HG03378 (cell line): ENCODE data around the gene FANCD2OS.
"Not testable (repeated sequence)": the region's sequence is repeated elsewhere in the genome, so short reads cannot be mapped to it uniquely, and the experiment has no call there.

Experiments
- ATAC-seq: cut with Tn5 transposase; IDR thresholded peaks from one replicate; pipeline ENCODE4 v1.9.1; 2021; ENCODE audit warnings: mild to moderate bottlenecking, moderate library complexity; ENCODE audit not compliant: unreplicated experiment

The FANCD2OS gene, protein sequence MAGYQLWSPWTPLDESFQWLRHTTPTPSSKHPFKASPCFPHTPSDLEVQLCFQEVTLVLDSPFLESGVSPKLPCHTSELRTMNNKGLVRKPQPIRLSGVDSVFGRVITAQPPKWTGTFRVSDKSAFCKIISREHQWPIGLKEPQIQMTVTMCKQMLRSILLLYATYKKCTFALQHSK

DNA sequence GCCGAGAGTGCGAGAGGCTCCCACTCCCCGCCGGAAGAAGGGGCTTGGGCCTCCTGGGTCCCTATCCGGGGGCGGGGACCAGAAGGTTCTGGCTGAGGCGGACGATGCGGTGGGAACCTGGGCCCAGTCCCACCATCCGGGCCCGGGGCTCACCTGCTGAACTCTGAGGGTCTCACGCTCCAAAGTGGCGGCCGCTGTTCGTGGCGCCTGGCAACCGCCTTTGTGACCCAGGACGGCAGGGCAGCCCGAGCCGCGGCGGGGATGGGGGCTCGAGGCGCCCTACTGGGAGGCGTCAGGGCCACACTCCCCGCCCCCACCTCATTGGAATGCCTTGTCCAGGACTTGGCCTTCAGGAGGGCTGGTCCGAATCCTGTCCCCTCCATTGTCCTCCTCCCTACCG is at the start of gene FANCD2OS:
TSS of gene FANCD2OS (minus strand) at position 165 of the 400 bp plus-strand sequence. CDS start 3,481 bp downstream, outside the sequence.
- ATAC-seq, result no peak

DNA sequence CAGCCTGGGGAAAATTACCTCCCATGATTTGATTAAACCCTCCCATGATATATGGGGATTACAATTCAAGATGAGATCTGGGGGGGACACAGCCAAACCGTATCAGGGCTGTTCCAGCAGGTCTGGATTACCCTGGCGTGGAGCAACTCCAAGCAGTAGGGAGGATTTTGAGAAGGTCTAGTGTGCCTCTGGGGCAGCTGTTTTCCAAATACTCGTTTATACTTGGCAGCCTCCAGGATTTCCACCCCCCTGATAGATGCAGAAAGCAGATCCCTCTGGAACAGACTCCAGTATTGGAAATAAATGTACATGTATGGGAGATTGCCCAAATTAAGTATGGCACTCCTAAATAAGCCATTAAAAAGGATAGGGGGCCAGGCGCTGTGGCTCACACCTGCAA is 49.0 kb upstream of the FANCD2OS start:
- ATAC-seq, result no peak

DNA sequence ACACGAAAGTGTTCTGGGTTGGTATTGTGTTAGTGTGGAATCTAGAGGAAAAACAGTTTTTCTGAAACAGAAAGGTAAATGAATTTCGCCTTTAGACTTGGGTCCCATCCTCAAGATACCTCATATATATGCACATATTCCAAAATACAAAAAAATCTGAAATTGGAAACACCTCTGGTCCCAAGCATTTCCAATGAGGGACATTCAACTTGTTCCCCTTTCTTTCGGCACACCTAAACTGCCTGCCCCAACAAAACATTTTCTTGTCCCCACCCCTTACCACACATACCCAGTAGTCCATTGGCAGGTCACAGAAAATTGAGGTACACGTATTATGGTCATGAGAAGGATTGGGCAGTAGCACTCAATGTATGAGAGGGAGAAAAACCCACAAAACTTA is 47.6 kb upstream of the FANCD2OS start:
- no peak for ATAC-seq

DNA sequence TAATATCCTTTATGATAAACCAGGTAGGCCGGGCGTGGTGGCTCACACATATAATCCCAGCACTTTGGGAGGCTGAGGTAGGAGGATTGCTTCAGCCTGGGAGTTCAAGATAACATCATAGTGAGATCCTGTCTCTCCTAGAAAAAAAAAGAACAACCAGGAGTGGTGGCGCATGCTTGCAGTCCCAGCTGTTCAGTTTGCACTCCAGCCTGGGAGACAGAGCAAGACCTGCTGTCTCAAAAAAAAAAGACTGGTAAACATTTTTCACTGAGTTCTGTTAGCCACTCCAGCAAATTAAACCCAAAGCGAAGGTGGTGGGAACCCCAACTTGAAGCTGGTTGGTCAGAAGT is 47.0 kb upstream of the FANCD2OS start:
- ATAC-seq, result no peak

DNA sequence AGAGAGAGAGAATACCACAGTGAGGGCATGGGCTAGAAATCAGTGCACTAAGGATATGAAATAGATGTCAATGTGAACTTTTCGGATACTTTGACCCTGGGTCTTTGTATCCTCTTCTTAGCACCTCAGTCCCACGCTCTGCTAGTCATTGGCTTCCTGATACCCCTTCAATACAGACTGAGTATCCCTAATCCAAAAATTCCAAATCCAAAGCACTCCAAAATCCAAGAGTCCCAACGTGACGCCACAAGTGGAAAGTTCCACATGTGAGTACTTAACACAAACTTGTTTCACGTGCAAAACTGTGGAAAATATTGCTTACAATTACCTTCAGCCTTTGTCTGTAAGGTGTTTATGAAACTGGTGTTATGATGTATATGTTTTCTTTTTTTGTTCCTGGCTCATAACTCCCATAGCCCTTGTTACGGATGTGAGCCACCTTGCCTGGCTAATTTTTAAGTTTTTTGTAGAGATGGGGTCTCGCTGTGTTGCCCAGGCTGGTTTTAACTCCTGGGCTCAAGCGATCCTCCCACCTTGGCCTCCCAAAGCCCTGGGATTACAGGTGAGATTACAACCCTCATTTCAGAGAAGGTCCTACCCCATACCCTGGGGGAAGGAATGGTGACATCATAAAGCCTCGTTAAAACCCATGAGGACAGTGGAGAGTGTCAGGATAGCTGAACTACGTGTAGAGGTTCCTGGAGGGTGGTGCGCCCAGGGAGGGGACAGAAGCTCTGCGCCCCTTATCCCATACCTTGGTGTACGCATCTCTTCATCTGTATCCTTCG is 46.5 kb upstream of the FANCD2OS start:
- ATAC-seq, result no peak

DNA sequence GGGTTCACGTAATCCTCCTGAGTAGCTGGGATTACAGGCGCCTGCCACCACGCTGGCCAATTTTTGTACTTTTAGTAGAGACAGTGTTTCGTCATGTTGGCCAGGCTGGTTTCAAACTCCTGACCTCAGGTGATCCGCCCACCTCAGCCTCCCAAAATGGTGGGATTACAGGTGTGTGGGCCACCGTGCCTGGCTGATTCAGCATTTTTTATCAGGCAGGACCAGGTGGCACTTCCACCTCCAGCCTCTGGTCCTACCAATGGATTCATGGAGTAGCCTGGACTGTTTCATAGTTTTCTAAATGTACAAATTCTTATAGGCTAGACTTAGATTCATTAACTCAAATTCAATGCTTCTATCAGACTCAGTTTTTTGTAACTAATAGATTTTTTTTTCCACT is 42.9 kb upstream of the FANCD2OS start:
- no peak for ATAC-seq

DNA sequence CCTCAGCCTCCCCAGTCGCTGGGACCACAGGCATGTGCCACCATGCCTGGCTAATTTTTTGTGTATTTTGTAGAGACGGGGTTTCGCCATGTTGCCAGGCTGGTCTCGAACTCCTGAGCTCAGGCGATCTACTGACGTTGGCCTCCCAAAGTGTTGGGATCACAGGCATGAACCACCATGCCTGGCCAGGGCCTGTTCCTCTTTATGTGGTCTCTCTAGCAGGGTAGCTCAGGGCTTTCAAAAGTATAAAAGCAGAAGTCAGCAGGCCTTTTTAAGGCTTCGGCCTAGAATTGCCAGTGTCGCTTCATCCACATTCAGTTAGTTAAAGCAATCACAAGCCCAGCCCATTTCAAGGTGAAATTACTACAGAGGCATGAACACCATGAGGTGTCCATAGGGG is 41.2 kb upstream of the FANCD2OS start:
- ATAC-seq, result no peak

DNA sequence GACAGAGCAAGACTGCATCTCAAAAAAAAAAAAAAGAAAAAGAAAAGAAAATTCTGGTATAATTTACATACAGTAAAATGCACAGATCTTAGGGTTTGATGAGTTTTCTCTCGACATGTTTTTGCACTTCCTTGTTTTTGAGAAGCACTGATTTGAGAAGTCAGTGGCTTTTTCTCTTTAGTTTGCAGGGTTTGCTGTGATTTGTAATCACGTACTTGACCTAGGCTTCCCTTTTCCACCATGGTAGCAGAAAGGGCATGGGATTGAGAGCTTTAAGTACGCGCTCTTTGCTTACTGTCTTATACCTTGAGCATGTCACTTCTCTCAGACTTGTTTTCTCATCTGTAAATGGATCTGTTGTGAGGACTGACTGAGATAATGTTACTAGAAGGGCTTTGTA is 37.6 kb upstream of the FANCD2OS start:
- no peak for ATAC-seq

DNA sequence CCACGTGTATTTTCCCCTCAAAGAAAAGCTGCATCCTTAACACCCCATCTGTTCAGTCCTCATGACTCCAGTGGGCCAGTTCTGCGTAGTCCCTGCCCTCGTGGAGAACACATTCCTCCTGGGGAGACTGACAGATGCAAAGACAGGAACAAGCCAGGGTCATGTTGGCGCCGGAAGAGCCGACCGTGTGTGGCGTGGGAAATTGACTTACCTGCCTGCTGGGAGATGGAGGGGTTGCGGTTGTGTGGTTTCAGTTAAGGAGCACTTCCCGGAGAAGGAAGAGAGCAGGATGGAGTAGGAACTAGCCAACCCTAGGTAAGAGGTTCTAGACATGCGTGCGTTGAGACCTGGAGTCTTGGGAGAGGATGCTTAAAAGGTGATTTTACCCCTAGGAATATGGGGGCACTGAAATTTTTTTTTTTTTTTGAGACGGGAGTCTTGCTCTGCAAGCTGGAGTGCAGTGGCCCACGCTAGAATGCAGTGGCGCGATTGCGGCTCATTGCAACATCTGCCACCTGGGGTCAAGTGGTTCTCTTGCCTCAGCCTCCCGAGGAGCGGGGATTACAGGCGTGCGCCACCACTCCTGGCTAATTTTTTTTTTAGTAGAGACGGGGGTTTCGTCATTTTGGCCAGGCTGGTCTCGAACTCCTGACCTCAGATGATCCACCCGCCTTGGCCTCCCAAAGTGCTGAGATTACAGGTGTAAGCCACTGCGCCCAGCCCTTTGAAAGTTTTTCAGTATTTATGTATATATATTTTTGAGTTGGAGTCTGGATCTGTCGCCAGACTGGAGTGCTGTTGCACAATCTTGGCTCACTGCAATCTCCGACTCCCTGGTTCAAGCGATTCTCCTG is 34.9 kb upstream of the FANCD2OS start:
- ATAC-seq, result no peak

DNA sequence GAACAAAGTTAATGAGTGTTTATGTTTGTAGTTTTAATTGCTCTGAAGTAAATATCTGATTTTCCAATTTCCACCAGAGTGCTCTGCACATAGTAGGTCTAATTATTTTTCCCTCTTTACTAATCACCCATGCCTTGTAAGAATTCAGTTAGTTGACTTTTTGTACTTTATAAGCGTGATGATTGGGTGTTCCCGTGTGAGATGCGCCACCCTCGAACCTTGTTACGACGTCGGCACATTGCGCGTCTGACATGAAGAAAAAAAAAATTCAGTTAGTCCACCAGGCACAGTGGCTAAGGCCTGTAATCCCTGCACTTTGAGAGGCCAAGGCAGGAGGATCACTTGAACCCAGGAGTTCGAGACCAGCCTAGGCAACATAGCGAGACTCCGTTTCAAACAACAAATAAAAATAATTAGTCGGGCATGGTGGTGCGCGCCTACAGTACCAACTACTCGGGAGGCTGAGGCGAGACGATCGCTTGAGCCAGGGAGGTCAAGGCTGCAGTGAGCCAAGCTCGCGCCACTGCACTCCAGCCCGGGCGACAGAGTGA is 33.0 kb upstream of the FANCD2OS start:
- no peak for ATAC-seq

DNA sequence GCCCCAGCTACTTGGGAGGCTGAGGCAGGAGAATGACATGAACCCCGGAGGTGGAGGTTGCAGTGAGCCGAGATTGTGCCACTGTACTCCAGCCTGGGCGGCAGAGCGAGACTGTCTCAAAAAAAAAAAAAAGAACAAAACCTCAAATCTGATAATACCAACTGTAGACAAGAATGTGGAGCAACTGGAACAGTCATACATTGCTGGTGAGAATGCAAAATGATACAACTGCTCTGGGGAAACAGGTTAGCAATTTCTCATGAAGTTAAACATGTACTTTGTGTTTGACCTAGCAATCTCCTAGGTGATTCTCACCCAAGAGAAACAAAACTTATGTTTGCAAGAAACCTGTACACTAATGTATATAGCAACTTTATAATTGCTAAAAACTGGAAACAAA is 29.1 kb upstream of the FANCD2OS start:
- ATAC-seq, result no peak

DNA sequence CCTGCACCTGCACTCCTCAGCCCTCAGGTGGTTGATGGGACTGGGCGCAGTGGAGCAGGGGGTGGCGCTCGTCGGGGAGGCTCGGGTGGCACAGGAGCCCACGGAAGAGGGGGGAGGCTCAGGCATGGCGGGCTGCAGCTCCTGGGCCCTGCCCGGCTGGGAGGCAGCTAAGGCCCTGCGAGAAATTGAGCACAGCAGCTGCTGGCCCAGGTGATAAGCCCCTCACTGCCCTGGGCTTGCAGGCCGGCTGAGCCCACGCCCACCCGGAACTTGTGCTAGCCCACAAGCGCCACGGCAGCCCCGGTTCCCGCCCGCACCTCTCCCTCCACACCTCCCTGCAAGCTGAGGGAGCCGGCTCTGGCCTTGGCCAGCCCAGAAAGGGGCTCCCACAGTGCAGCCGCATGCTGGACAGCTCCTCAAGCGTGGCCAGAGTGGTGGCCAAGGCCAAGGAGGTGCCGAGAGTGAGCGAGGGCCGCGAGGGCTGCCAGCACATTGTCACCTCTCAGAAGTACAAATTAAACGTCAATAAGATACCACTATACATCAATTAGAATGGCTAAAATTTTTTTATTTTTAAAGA is 28.5 kb upstream of the FANCD2OS start:
- ATAC-seq, result no peak

DNA sequence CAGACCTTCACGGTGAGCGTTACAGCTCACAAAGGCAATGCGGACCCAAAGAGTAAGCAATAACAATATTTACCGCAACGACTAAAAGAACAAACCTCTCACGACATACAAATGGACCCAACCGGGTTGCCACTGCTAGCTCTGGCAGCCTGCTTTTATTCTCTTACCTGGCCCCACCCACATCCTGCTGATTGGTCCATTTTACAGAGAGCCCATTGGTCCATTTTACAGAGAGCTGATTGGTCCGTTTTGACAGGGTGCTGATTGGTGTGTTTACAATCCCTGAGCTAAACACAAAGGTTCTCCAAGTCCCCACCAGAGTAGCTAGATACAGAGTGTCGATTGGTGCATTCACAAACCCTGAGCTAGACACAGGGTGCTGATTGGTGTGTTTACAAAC is 27.8 kb upstream of the FANCD2OS start:
- not testable (repeated sequence) for ATAC-seq

DNA sequence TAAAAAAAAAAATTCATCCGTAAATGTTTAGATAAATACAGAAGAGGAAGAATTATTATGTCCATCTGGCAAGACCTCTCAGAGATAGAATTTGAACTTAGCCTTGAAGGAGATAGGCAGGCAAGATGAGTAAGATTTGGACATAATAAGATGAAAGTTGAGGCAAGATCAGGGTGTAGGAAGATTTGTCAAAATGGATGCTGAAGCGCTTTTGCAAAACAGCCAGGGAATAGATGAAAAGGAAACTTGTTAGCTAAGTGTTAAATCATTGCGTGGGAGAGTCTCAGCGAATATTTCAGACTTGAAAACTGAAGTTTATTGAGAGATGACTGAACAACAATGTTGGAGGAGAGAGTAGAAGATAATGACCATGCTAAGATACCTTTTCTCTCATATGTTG is 14.7 kb upstream of the FANCD2OS start:
- ATAC-seq, result no peak

DNA sequence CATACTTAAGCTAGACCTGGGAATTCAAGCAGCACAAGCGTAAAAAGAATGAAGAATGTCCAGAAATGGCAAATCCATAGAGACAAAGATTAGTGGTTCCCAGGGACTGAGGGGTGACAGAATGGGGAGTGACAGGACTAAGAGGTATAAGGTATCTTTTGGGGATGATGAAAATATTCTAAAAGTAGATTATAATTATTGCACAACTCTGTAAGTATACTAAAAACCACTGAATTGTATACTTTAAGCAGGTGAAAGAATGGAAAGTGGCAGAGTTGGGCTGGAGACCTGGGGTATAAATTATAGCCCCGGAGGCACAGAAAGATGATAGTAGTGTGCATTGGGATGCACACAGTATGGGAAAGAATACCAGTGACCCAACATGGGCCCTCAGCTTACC is 13.0 kb upstream of the FANCD2OS start:
- no peak for ATAC-seq

DNA sequence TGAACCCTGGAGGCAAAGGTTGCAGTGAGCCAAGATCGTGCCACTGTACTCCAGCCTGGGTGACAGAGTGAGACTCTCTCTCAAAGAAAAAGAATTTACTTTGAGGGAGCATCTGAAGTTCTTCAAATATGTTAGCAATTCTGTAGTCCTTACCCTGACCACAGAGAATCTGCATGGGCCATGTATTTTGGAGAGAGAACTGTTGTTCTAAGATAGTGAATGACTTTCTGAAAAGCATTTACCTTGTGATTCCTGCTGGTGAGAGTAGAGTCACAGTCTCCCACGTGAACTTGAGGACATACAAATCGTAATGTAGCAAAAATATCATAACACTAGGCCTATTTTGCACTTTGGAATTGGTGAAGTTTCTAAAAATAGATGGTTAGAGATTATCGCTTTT is 11.3 kb upstream of the FANCD2OS start:
- no peak for ATAC-seq

DNA sequence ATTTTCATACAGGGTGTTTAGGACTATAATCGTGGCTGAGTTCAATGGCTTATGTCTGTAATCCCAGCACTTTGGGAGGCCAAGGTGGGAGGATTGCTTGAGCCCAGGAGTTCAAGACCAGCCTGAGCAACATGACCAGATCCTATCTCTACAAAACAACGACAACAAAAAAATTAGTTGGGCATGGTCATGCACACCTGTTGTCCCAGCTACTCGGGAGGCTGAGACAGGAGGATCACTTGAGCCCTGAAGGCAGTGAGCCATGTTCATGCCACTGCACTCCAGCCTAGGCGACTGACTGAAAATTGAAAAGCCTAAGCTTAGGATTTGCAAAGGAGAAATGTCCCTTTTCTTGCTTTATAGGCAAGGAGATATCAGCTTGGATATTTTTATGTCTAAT is 8.9 kb upstream of the FANCD2OS start:
- no peak for ATAC-seq

DNA sequence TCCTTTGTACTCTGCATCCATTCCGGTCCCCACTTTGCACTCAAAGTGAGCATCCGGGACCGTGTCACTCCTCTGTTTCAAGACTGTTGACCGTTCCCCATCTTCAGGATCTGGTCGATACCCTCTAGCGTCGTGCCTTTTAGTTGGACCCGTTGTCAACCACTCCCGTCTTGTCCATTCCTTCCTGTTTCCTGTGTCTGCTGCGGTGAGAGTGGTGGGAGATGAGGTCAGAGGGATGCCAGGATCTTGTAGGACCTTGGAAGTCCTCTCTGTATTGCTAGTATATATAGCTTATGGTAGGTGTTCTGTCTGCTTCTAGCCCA is 8.0 kb upstream of the FANCD2OS start:
- peak; percentile 22 for ATAC-seq

DNA sequence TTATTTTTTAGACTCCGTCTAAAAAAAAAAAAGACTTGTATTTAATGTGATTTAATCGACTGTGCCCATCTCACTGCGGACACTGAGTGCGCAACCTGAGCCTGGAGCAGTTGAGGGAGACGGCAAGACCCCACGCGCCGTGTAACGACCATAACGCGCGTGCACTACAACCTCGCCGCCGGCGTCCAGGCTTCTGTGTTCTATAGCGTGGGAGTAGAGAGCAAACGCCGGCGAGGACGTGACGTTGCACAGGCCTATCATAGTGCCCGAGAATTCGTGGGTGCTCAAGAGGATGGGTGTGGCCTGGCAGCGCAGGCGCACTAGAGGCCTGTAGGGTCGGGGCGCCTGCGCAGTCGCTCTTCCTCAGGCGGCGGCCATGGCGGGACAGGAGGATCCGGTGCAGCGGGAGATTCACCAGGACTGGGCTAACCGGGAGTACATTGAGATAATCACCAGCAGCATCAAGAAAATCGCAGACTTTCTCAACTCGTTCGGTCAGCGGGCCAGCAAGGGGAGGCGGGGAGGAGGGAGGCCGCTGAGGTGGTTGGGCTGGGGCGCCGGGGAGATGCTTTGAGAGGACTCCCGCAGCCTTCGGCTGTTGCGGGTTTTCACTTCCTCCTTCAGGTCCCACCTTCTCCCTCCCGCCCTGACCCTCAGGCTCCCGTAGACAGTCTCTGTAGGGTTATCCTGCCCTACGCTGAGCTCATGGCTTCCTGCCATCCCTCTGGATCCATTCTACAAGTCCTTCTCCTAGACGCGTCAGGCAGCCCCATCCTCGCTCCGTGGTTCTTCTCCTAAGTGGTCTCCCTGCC is 7.5 kb upstream of the FANCD2OS start, which contains the start of gene BRK1:
TSS of gene BRK1 (plus strand) at position 350 of the 812 bp plus-strand sequence. CDS start at position 377, 27 bp downstream.
- ATAC-seq, result peak; percentile 88

DNA sequence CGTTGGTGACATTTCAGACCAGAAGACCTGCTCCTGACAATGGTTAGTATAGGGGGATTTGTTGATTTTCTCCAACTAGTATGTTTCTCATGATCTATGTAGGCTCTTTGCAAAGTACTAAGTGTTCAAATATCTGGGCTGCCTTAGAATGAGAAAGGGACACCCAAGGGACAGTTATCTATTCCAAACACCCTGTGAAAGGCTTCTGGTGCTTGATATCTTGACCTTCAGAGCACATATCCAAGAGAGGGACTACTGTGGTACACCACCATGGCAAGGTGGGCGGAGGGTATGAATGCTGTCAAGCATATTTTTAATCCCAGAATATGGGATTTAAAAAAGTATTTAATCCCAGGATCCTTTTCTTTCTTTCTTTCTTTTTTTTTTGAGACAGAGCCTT is 1.1 kb downstream of the FANCD2OS start:
- ATAC-seq, result no peak
